H1 (cell line): Measurements from ENCODE around the gene MAGI2. TPM values are rescaled to one million over a fixed set of nuclear protein-coding genes. Genes with fewer than 3 reads are reported as not detected.

Experiments
- CTCF ChIA-PET: fragments of 300-600 bp; sonication (Branson Sonifier 250); formaldehyde crosslinking; loops from one replicate; lab custom pipeline; 2021; ENCODE audit not compliant: partially characterized antibody; lab: Charles Lee
- POLR2A ChIA-PET: fragments of 300-600 bp; sonication (Branson Sonifier 250); formaldehyde crosslinking; loops from one replicate; lab custom pipeline; 2021; ENCODE audit warnings: inconsistent platforms; ENCODE audit not compliant: partially characterized antibody; lab: Charles Lee
- DNase-seq, 2 experiments: peaks; one replicate each; pipeline versions ENCODE4 v3.0.0 to v3.0.0-alpha.2; 2010 to 2022; ENCODE audit warnings: low spot score in 2 of 2, low read depth in 1 of 2, mixed read lengths in 1 of 2
- FAIRE-seq: peaks from 2 replicates; lab custom pipeline; 2011; peaks lifted over from hg19 to GRCh38; lab: Jason Lieb, UNC
- H2AFZ ChIP-seq: 2 replicates; pipeline ENCODE4 v1.8.1; 2012; ENCODE audit warnings: low read length, inconsistent platforms
- H2AK5ac ChIP-seq: 2 replicates; pipeline ENCODE4 v1.6.1; 2013; ENCODE audit warnings: low read depth, low read length
- H2BK120ac ChIP-seq: replicated peaks from 2 replicates; pipeline ENCODE3; 2013; ENCODE audit warnings: low read depth, low read length, inconsistent platforms
- H2BK12ac ChIP-seq: 2 replicates; pipeline ENCODE4 v1.6.1; 2013; ENCODE audit warnings: low read depth, low read length
- H2BK15ac ChIP-seq: 2 replicates; pipeline ENCODE4 v1.6.1; 2013; ENCODE audit warnings: low read length
- H2BK20ac ChIP-seq: 2 replicates; pipeline ENCODE4 v1.6.1; 2013; ENCODE audit warnings: low read length
- H2BK5ac ChIP-seq: 2 replicates; pipeline ENCODE4 v1.6.1; 2013; ENCODE audit warnings: low read depth, low read length
- H3K14ac ChIP-seq: 2 replicates; pipeline ENCODE4 v1.6.1; 2013; ENCODE audit warnings: inconsistent platforms; ENCODE audit not compliant: insufficient read length
- H3K18ac ChIP-seq: 2 replicates; pipeline ENCODE4 v1.6.1; 2013; ENCODE audit warnings: low read length; ENCODE audit errors: extremely low read depth
- H3K23ac ChIP-seq: 2 replicates; pipeline ENCODE4 v1.6.1; 2013; ENCODE audit warnings: inconsistent platforms; ENCODE audit not compliant: insufficient read length
- H3K23me2 ChIP-seq: 2 replicates; pipeline ENCODE4 v1.6.1; 2013; ENCODE audit warnings: low read depth, low read length
- H3K27ac ChIP-seq: 2 replicates; pipeline ENCODE4 v1.6.1; 2011; ENCODE audit warnings: low read depth, low read length, inconsistent platforms
- H3K27me3 ChIP-seq, 4 experiments: replicated peaks in 1 of 4; 1 replicate in 1 of 4; 2 replicates in 3 of 4; pipeline versions ENCODE4 v1.6.1 to v1.8.1; 2011 to 2013; ENCODE audit warnings: low read length in 3 of 4, mild to moderate bottlenecking in 3 of 4, inconsistent platforms in 2 of 4, mixed read lengths in 2 of 4, moderate library complexity in 1 of 4; ENCODE audit not compliant: control insufficient read depth in 3 of 4, insufficient read depth in 3 of 4; ENCODE audit errors: extremely low read depth in 1 of 4
- H3K36me3 ChIP-seq, 4 experiments: 2 replicates each; pipeline versions ENCODE4 v1.6.1 to v1.8.1; 2011 to 2013; ENCODE audit warnings: mild to moderate bottlenecking in 4 of 4, low read length in 3 of 4, moderate library complexity in 2 of 4, control low read depth in 1 of 4, inconsistent platforms in 1 of 4; ENCODE audit not compliant: insufficient read depth in 4 of 4, control insufficient read depth in 2 of 4
- H3K4ac ChIP-seq: replicated peaks from 2 replicates; pipeline ENCODE3; 2013; ENCODE audit warnings: low read length, low read depth, mixed read lengths, inconsistent platforms; ENCODE audit not compliant: insufficient read length
- H3K4me1 ChIP-seq, 4 experiments: replicated peaks in 1 of 4; 1 replicate in 1 of 4; 2 replicates in 3 of 4; pipeline versions ENCODE4 v1.6.1 to v1.8.1; 2011 to 2013; ENCODE audit warnings: low read length in 3 of 4, inconsistent platforms in 2 of 4, mixed read lengths in 1 of 4; ENCODE audit not compliant: insufficient read depth in 4 of 4, control insufficient read depth in 3 of 4
- H3K4me2 ChIP-seq, 2 experiments: 2 replicates each; pipeline versions ENCODE4 v1.6.1 to v1.8.1; 2011 to 2013; ENCODE audit warnings: low read depth in 2 of 2, low read length in 2 of 2, control low read depth in 1 of 2, inconsistent platforms in 1 of 2, mild to moderate bottlenecking in 1 of 2; ENCODE audit not compliant: insufficient read depth in 1 of 2
- H3K4me3 ChIP-seq, 4 experiments: fragments of 200-600, 300-600 bp in 1 of 4; sonication (generic), shearing (Covaris generic), sonication (Bioruptor Twin) in 1 of 4; 2 replicates each; pipeline versions ENCODE4 v1.5.1 to v1.8.1; 2011 to 2016; ENCODE audit warnings: low read length in 4 of 4, low read depth in 3 of 4, control low read depth in 2 of 4, inconsistent platforms in 2 of 4, mild to moderate bottlenecking in 2 of 4, mixed read lengths in 1 of 4, moderate library complexity in 1 of 4; ENCODE audit not compliant: insufficient read depth in 2 of 4; ENCODE audit errors: extremely low read depth in 1 of 4
- H3K56ac ChIP-seq: replicated peaks from 2 replicates; pipeline ENCODE3; 2013; ENCODE audit warnings: low read depth, mild to moderate bottlenecking, mixed read lengths, low read length, inconsistent platforms; ENCODE audit not compliant: insufficient read length
- H3K79me1 ChIP-seq: 2 replicates; pipeline ENCODE4 v1.6.1; 2013; ENCODE audit warnings: low read depth, low read length, control low read depth
- H3K79me2 ChIP-seq, 2 experiments: 2 replicates each; pipeline versions ENCODE4 v1.6.1 to v1.8.1; 2012 to 2013; ENCODE audit warnings: low read length in 2 of 2, mild to moderate bottlenecking in 2 of 2, inconsistent platforms in 1 of 2; ENCODE audit not compliant: insufficient read depth in 2 of 2, control insufficient read depth in 1 of 2
- H3K9ac ChIP-seq, 4 experiments: replicated peaks in 1 of 4; 1 replicate in 1 of 4; 2 replicates in 3 of 4; pipeline versions ENCODE4 v1.6.1 to v1.8.1; 2011 to 2013; ENCODE audit warnings: low read depth in 3 of 4, low read length in 3 of 4, control low read depth in 2 of 4, mild to moderate bottlenecking in 2 of 4, moderate library complexity in 2 of 4, inconsistent platforms in 1 of 4; ENCODE audit errors: extremely low read depth in 1 of 4
- H3K9me3 ChIP-seq, 2 experiments: 2 replicates each; pipeline versions ENCODE4 v1.6.1 to v1.8.1; 2012 to 2013; ENCODE audit warnings: mild to moderate bottlenecking in 2 of 2, moderate library complexity in 2 of 2, control low read depth in 1 of 2, inconsistent platforms in 1 of 2, low read depth in 1 of 2, low read length in 1 of 2, mixed read lengths in 1 of 2; ENCODE audit not compliant: insufficient read depth in 2 of 2
- H4K20me1 ChIP-seq, 2 experiments: replicated peaks in 1 of 2; 2 replicates each; pipeline versions ENCODE3 to v1.8.1; 2011 to 2013; ENCODE audit warnings: inconsistent platforms in 2 of 2, low read length in 2 of 2, mild to moderate bottlenecking in 1 of 2; ENCODE audit not compliant: insufficient read depth in 2 of 2, control insufficient read depth in 1 of 2
- H4K5ac ChIP-seq: 2 replicates; pipeline ENCODE4 v1.6.1; 2013; ENCODE audit warnings: low read length, low read depth, mixed read lengths, inconsistent platforms; ENCODE audit not compliant: insufficient read length
- H4K8ac ChIP-seq: 2 replicates; pipeline ENCODE4 v1.8.0; 2013; ENCODE audit warnings: mild to moderate bottlenecking, moderate library complexity, low read length, inconsistent platforms; ENCODE audit not compliant: insufficient read depth; ENCODE audit errors: extremely low read depth
- H4K91ac ChIP-seq: replicated peaks from 2 replicates; pipeline ENCODE3; 2013; ENCODE audit warnings: low read length, mixed read lengths, inconsistent platforms; ENCODE audit not compliant: insufficient read length
- BACH1 ChIP-seq: IDR thresholded peaks from 2 replicates; pipeline ENCODE4 v1.6.1; 2012; ENCODE audit warnings: low read length, improper control_type of control experiment
- CHD2 ChIP-seq: IDR thresholded peaks from 2 replicates; pipeline ENCODE4 v1.6.1; 2012; ENCODE audit warnings: low read length, improper control_type of control experiment
- CREB1 ChIP-seq: IDR thresholded peaks from 2 replicates; pipeline ENCODE4 v1.6.1; 2012; ENCODE audit warnings: inconsistent platforms
- CTBP2 ChIP-seq: IDR thresholded peaks from 2 replicates; pipeline ENCODE4 v1.7.0; 2011; ENCODE audit warnings: borderline replicate concordance, mild to moderate bottlenecking, moderate library complexity, mixed read lengths, low read length; ENCODE audit not compliant: insufficient read depth, insufficient read length
- E2F6 ChIP-seq: IDR thresholded peaks from 2 replicates; pipeline ENCODE4 v1.6.1; 2012; ENCODE audit warnings: inconsistent platforms
- KDM4A ChIP-seq: IDR thresholded peaks from one replicate; pipeline ENCODE4 v1.7.1; 2012; ENCODE audit warnings: low read depth, mild to moderate bottlenecking, moderate library complexity, low read length, inconsistent platforms; ENCODE audit not compliant: severe bottlenecking
- POU5F1 ChIP-seq: IDR thresholded peaks from 2 replicates; pipeline ENCODE4 v1.6.1; 2011; ENCODE audit warnings: low read depth, mild to moderate bottlenecking, low read length, moderate library complexity
- RAD21 ChIP-seq, 2 experiments: IDR thresholded peaks in 1 of 2; conservative IDR thresholded peaks in 1 of 2; 2 replicates each; pipeline ENCODE4 v1.6.1; 2011; ENCODE audit warnings: low read depth in 2 of 2, low read length in 2 of 2, improper control_type of control experiment in 1 of 2, inconsistent platforms in 1 of 2, mild to moderate bottlenecking in 1 of 2, moderate library complexity in 1 of 2
- RBBP5 ChIP-seq: IDR thresholded peaks from 2 replicates; pipeline ENCODE4 v1.7.1; 2012; ENCODE audit warnings: low read depth, mild to moderate bottlenecking, inconsistent platforms, low read length, moderate library complexity, borderline replicate concordance
- SIX5 ChIP-seq: IDR thresholded peaks from 2 replicates; pipeline ENCODE4 v1.6.1; 2011; ENCODE audit warnings: mild to moderate bottlenecking, low read depth, low read length
- SUZ12 ChIP-seq: fragments of 200-600 bp; sonication (generic); IDR thresholded peaks from 2 replicates; pipeline ENCODE4 v1.6.1; 2012; ENCODE audit warnings: mild to moderate bottlenecking, inconsistent platforms, low read length, moderate library complexity, mixed read lengths
- TBP ChIP-seq: IDR thresholded peaks from 2 replicates; pipeline ENCODE4 v1.6.1; 2011; ENCODE audit warnings: low read depth, low read length, improper control_type of control experiment
- ZNF274 ChIP-seq: IDR thresholded peaks from 2 replicates; pipeline ENCODE4 v1.7.0; 2012; ENCODE audit warnings: low read length, borderline replicate concordance; ENCODE audit errors: extremely low read depth
- WGBS, 2 experiments: shearing (Covaris generic) in 1 of 2; methylation state at CpG; one replicate each; pipeline versions ENCODE4 v1.1.6 to v1.1.7; 2013 to 2015; ENCODE audit warnings: low lambda C conversion rate in 2 of 2, mixed read lengths in 2 of 2, inconsistent platforms in 1 of 2, low coverage in 1 of 2, missing lambda C conversion rate in 1 of 2; ENCODE audit not compliant: insufficient replicate concordance in 2 of 2, insufficient coverage in 1 of 2, insufficient read length in 1 of 2; ENCODE audit errors: extremely low coverage in 1 of 2, missing lambda C conversion rate in 1 of 2; 5-methylcytosine and 5-hydroxymethylcytosine counted together
- polyA plus RNA-seq, 7 experiments: library from polyadenylated mRNA; depleted of rRNA in 3 of 7; stranded (reverse) in 5 of 7; unstranded in 2 of 7; fragments of >200 nt in 5 of 7; fragments of 200-250 nt in 2 of 7; gene quantifications; 1 replicate in 5 of 7; 2 replicates in 1 of 7; 4 replicates in 1 of 7; pipeline versions ENCODE4 v1.2.1 to v1.2.3, GENCODE V29; 2011 to 2013; ENCODE audit warnings: missing spikeins in 2 of 7, mixed read lengths in 2 of 7
- total RNA-seq: library from RNA; stranded (reverse); fragmentation: NEBNext Ultra II Directional; extraction: Animal tissue kit (Norgen Biotek cat#: 25700); gene quantifications from 2 replicates; pipeline ENCODE4 v1.2.1, GENCODE V29; 2021
- TF ChIP-seq, protein P1 (sequence below): IDR thresholded peaks from 2 replicates; pipeline ENCODE4 v1.6.1; 2011; ENCODE audit warnings: low read depth, mild to moderate bottlenecking, low read length; ENCODE audit not compliant: insufficient read depth

Gene MAGI2
- total and polyA plus RNA-seq, 2 of the 8 experiments (the other 6 are each of a cell fraction or from before 2014, with no cell fraction given): 6.0 to 27.3 TPM

DNA sequence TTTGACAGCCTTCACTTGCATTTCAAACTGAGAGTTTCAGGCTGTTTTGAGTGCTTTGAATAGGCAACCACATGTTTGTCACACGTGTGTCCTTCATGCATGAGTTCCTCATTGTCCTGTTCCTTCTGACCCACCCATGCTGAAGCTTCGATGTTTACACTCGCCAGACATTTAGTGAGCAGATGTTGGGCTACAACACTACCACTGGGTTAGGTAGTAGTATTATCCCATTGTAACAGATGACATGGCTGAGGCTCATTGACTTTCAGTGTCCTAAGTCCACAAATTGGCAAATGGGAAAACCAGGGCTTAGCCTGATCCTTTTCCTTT lies 1198.8 kb downstream of the MAGI2 start:
- H2AK5ac ChIP-seq: no peak overlapping the region
- no peak overlapping the region for H3K23ac ChIP-seq
- no peak overlapping the region for H3K4me3 ChIP-seq
- 90% methylated on average over 3 of the region's 3 CpGs; no CpG with 5 or more reads in 1 of the 2 experiments for WGBS, 2 experiments
- no peak overlapping the region for H2BK5ac ChIP-seq
- H2BK20ac ChIP-seq: no peak overlapping the region
- no peak overlapping the region for H3K4ac ChIP-seq
- H4K5ac ChIP-seq: no peak overlapping the region
- ChIA-PET CTCF (no interaction called here), POLR2A (no interaction called here)
- no peaks in the 10 kb centered on the region for H3K4me1 ChIP-seq
- no peak overlapping the region for H2BK12ac ChIP-seq
- H3K9me3 ChIP-seq: no peaks in the 10 kb centered on the region
- no peak overlapping the region for H4K8ac ChIP-seq
- no peak overlapping the region for H2BK120ac ChIP-seq
- no peak overlapping the region for H3K9ac ChIP-seq
- TF ChIP-seq SUZ12: no peak
- TF ChIP-seq CHD2: no peak
- TF ChIP-seq TBP: no peak
- no peak for TF ChIP-seq POU5F1
- no peak for TF ChIP-seq SIX5
- TF ChIP-seq, protein P1, sequence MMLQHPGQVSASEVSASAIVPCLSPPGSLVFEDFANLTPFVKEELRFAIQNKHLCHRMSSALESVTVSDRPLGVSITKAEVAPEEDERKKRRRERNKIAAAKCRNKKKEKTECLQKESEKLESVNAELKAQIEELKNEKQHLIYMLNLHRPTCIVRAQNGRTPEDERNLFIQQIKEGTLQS: no peak
- no peak for TF ChIP-seq KDM4A
- no peak for TF ChIP-seq CTBP2
- TF ChIP-seq BACH1: no peak
- TF ChIP-seq CREB1: no peak
- no peak for TF ChIP-seq RBBP5
- TF ChIP-seq E2F6: no peak
- TF ChIP-seq RAD21 (IDR thresholded peaks at IDR 0.05 in 1 of 2, conservative IDR thresholded peaks at IDR 0.05 in 1 of 2; ENCODE audit: low read depth in 2 of 2, low read length in 2 of 2): no peak
- TF ChIP-seq ZNF274: no peak
- no peaks in the 10 kb centered on the region for H3K79me2 ChIP-seq
- H4K91ac ChIP-seq: no peak overlapping the region
- no peak for FAIRE-seq
- no peak overlapping the region for H3K14ac ChIP-seq
- no peak overlapping the region for H3K18ac ChIP-seq
- H2BK15ac ChIP-seq: no peak overlapping the region
- peaks cover 0 to 5% (median 2%) of the 10 kb centered on the region in 4 experiments; a peak in 3 of 8 replicates for H3K36me3 ChIP-seq
- H3K56ac ChIP-seq: no peak overlapping the region
- no peak overlapping the region for H3K27ac ChIP-seq
- DNase-seq: no peak
- no peak overlapping the region for H2AFZ ChIP-seq
- no peak overlapping the region for H3K4me2 ChIP-seq
- H3K79me1 ChIP-seq: no peaks in the 10 kb centered on the region
- no peaks in the 10 kb centered on the region for H3K23me2 ChIP-seq
- no peaks in the 10 kb centered on the region for H4K20me1 ChIP-seq
- no peaks in the 10 kb centered on the region for H3K27me3 ChIP-seq
